ENCODE data around the gene CAST. TPM values are rescaled to one million over a fixed set of nuclear protein-coding genes. Genes with fewer than 3 reads are reported as not detected.

CAST gene
- total RNA-seq, 4 donors from 2014 or later = 98.2 to 350 (median 136) TPM

DNA sequence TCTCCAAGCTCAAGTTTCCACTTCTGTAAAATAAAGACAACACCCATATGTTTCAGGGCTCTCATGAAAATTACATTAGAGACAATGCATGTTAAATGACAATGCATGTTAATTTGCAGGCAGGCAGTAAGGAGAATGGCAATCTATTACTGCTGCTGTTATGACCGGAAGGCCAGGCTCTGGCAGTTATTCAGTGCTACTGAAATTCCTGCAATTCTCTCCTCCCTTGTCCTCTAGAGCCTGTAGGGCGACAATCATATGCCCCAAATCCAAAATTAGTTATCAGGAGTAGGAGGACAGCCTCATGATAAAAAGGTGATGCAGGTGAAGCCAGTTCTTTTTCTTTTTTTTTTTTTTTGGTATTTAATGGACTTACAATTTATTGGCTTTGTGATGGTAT lies 42.2 kb upstream of the CAST start:
- intact Hi-C loops (cut with DNase I; ENCODE audit: low total_unique reads) = no loop called here
- Histone ChIP-seq H3K27ac (no peak overlapping the region), H3K9me3 (no peaks in the 10 kb centered on the region), H3K4me1 (no peaks in the 10 kb centered on the region), H3K27me3 (no peaks in the 10 kb centered on the region), H3K36me3 (no peaks in the 10 kb centered on the region), H3K4me3 (no peak overlapping the region)
- no peak for TF ChIP-seq POLR2A (IDR thresholded peaks at IDR 0.05)
- TF ChIP-seq, protein P1, sequence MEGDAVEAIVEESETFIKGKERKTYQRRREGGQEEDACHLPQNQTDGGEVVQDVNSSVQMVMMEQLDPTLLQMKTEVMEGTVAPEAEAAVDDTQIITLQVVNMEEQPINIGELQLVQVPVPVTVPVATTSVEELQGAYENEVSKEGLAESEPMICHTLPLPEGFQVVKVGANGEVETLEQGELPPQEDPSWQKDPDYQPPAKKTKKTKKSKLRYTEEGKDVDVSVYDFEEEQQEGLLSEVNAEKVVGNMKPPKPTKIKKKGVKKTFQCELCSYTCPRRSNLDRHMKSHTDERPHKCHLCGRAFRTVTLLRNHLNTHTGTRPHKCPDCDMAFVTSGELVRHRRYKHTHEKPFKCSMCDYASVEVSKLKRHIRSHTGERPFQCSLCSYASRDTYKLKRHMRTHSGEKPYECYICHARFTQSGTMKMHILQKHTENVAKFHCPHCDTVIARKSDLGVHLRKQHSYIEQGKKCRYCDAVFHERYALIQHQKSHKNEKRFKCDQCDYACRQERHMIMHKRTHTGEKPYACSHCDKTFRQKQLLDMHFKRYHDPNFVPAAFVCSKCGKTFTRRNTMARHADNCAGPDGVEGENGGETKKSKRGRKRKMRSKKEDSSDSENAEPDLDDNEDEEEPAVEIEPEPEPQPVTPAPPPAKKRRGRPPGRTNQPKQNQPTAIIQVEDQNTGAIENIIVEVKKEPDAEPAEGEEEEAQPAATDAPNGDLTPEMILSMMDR (IDR thresholded peaks at IDR 0.05) = no peak
- no peak for DNase-seq

DNA sequence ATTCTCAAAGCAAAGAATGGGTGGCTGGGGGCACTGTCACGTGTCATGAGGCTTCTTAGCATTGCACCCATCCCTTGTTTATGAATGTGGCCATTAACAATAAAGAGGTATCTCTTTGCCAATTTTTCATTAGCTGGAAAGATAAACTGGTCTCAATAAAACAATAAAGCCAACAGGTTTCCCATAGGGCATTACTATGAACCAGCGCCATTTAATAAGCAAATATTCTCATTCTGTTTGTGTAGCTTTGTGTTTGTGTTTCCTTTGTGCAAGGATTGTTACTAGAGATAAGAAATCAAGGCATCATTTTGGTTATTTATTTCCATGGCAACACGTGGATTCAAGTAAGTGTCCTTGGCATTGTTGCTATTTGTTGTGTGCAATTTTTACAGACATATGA lies 37.6 kb upstream of the CAST start:
- no peaks in the 10 kb centered on the region for H3K36me3 ChIP-seq
- no peaks in the 10 kb centered on the region for H3K27me3 ChIP-seq
- no peaks in the 10 kb centered on the region for H3K4me1 ChIP-seq
- TF ChIP-seq POLR2A (IDR thresholded peaks at IDR 0.05) = no peak
- TF ChIP-seq, protein P1 (IDR thresholded peaks at IDR 0.05) = no peak
- H3K9me3 ChIP-seq = no peaks in the 10 kb centered on the region
- H3K27ac ChIP-seq = no peak overlapping the region
- no peak for DNase-seq
- intact Hi-C loops (cut with DNase I; ENCODE audit: low total_unique reads) = no loop called here
- no peak overlapping the region for H3K4me3 ChIP-seq

DNA sequence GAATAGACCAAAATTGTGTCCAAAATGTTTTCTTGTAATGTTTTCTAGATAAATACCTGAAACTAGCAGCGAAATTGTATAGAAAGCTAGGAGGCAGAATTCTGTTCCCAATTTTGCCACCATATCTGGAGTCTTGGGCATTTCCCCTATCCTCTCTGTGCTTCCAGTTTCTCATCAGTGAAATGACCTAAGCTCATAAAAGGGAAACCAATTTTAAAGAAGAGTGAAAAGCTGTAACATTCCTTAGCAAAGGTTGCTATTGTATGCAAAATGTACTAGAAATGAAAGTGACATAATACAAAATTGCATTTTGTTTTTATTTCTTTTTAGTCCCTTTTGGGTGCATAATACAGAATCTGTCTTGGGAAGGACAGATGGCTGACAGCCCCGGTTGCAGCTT lies 36.8 kb upstream of the CAST start:
- H3K4me1 ChIP-seq = no peaks in the 10 kb centered on the region
- no peak for DNase-seq
- H3K4me3 ChIP-seq = no peak overlapping the region
- no peak overlapping the region for H3K27ac ChIP-seq
- H3K36me3 ChIP-seq = no peaks in the 10 kb centered on the region
- intact Hi-C loops (cut with DNase I; ENCODE audit: low total_unique reads) = no loop called here
- no peaks in the 10 kb centered on the region for H3K27me3 ChIP-seq
- TF ChIP-seq, protein P1 (IDR thresholded peaks at IDR 0.05) = no peak
- TF ChIP-seq POLR2A (IDR thresholded peaks at IDR 0.05) = no peak
- no peaks in the 10 kb centered on the region for H3K9me3 ChIP-seq

DNA sequence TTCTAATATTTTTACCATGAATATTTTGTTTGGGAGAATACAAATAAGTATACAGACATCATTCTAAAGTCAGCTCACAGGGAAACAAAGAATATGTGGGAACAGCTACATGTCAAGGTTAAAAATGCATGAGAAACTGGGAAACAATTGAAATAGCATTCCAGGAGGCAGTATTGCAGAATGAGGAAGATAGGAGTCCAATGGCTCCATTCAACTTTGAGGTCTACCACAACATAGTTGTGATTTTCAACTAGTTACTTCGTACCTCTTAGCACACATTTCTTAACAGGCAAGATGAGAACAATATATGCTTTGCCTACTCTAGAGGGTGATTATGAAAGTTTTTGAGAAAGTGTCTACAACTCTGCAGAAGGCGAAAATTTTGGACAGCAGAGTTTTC lies 35.2 kb upstream of the CAST start:
- no peak for DNase-seq
- TF ChIP-seq, protein P1 (IDR thresholded peaks at IDR 0.05) = no peak
- TF ChIP-seq POLR2A (IDR thresholded peaks at IDR 0.05) = no peak
- Histone ChIP-seq H3K36me3 (no peaks in the 10 kb centered on the region), H3K27me3 (no peaks in the 10 kb centered on the region), H3K4me3 (no peak overlapping the region), H3K9me3 (no peaks in the 10 kb centered on the region), H3K4me1 (no peaks in the 10 kb centered on the region), H3K27ac (no peak overlapping the region)
- intact Hi-C loops (cut with DNase I; ENCODE audit: low total_unique reads) = no loop called here

DNA sequence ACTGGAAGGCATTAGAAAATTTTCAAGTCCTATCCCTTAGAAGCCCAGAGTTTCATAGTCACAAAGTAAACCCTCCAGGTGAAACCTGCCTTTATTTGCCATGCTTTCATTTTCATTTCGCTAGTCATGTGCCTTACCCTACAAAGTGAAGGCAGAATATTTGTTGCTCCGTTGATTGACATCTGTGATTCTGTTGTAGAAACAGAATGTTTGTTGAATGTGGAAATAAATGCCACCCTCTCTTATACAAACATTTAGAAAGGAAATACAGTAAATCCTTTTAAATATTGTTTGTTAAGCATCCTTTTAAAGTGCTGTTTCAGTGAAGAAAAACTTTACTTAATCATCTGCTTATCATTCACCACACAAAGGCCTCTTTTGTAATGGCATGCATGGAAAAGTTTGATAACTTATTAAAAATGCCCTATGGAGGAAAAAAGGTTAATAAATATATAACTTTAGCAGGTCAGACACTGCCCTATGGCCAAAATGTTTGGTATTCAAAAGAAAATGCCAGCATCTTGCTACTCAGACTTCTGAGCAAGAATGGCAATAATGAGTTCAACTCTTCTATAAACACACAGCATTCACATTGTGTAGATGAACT lies 34.3 kb upstream of the CAST start:
- intact Hi-C loops (cut with DNase I; ENCODE audit: low total_unique reads) = no loop called here
- DNase-seq = no peak
- Histone ChIP-seq H3K27me3 (no peaks in the 10 kb centered on the region), H3K9me3 (no peaks in the 10 kb centered on the region), H3K4me1 (no peaks in the 10 kb centered on the region), H3K4me3 (no peak overlapping the region), H3K27ac (no peak overlapping the region), H3K36me3 (no peaks in the 10 kb centered on the region)
- TF ChIP-seq, protein P1 (IDR thresholded peaks at IDR 0.05) = no peak
- no peak for TF ChIP-seq POLR2A (IDR thresholded peaks at IDR 0.05)

Measured in uterus (tissue), 4 donors.